CD8-positive, alpha-beta memory T cell (primary cell): ENCODE measurements around the gene NKX1-2. TPM values are rescaled to one million over a fixed set of nuclear protein-coding genes. Genes with fewer than 3 reads are reported as not detected.
A peak's percentile ranks its signal among the peaks of the same experiment; 100 is the strongest.

Experiments
- CTCF ChIA-PET: fragments of 350-600 bp; sonication (Branson Sonifier 250); formaldehyde crosslinking; loops from one replicate; lab custom pipeline; 2021; ENCODE audit warnings: antibody characterized with exemption; lab: Charles Lee
- POLR2A ChIA-PET: fragments of 350-600 bp; sonication (Branson Sonifier 250); formaldehyde crosslinking; loops from one replicate; lab custom pipeline; 2021; ENCODE audit warnings: antibody characterized with exemption; lab: Charles Lee
- DNase-seq, 5 donors: peaks; one replicate each; pipeline versions ENCODE4 v3.0.0 to v3.0.0-alpha.2; 2020 to 2022; ENCODE audit warnings: mixed read lengths in 1 of 5
- H3K27ac ChIP-seq: one replicate; pipeline ENCODE4 v1.7.0; 2013; ENCODE audit warnings: low read depth, mild to moderate bottlenecking, low read length, moderate library complexity
- H3K27me3 ChIP-seq: 2 replicates; pipeline ENCODE4 v1.7.0; 2013; ENCODE audit warnings: low read length, mild to moderate bottlenecking; ENCODE audit not compliant: insufficient read depth, poor library complexity, severe bottlenecking
- H3K36me3 ChIP-seq: 2 replicates; pipeline ENCODE4 v1.7.0; 2013; ENCODE audit warnings: mild to moderate bottlenecking, low read length, moderate library complexity; ENCODE audit not compliant: insufficient read depth
- H3K4me1 ChIP-seq: 2 replicates; pipeline ENCODE4 v1.7.0; 2013; ENCODE audit warnings: mild to moderate bottlenecking, low read length, moderate library complexity; ENCODE audit not compliant: insufficient read depth
- H3K4me3 ChIP-seq: 2 replicates; pipeline ENCODE4 v1.7.0; 2013; ENCODE audit warnings: mild to moderate bottlenecking, low read length
- H3K9me3 ChIP-seq: 2 replicates; pipeline ENCODE4 v1.7.0; 2013; ENCODE audit warnings: mild to moderate bottlenecking, low read length
- H3K27ac Mint-ChIP-seq, 8 donors: one replicate each; pipeline ENCODE4 v1.8.0; 2020 to 2021; ENCODE audit warnings: mixed read lengths in 8 of 8, mild to moderate bottlenecking in 6 of 8, inconsistent platforms in 3 of 8, moderate library complexity in 3 of 8
- H3K27me3 Mint-ChIP-seq, 2 donors: one replicate each; pipeline ENCODE4 v1.8.0; 2020 to 2021; ENCODE audit warnings: mixed read lengths in 2 of 2, mild to moderate bottlenecking in 1 of 2, moderate library complexity in 1 of 2
- H3K36me3 Mint-ChIP-seq, 3 donors: one replicate each; pipeline ENCODE4 v1.8.0; 2020 to 2021; ENCODE audit warnings: mixed read lengths in 3 of 3, inconsistent platforms in 1 of 3, mild to moderate bottlenecking in 1 of 3
- H3K4me1 Mint-ChIP-seq, 3 donors: one replicate each; pipeline ENCODE4 v1.8.0; 2020 to 2021; ENCODE audit warnings: mixed read lengths in 3 of 3, inconsistent platforms in 1 of 3, mild to moderate bottlenecking in 1 of 3
- H3K4me3 Mint-ChIP-seq, 7 donors: one replicate each; pipeline ENCODE4 v1.8.0; 2020 to 2021; ENCODE audit warnings: mixed read lengths in 7 of 7, mild to moderate bottlenecking in 6 of 7, moderate library complexity in 4 of 7, inconsistent platforms in 2 of 7
- H3K9me3 Mint-ChIP-seq, 5 donors: one replicate each; pipeline ENCODE4 v1.8.0; 2020 to 2022; ENCODE audit warnings: mixed read lengths in 5 of 5, mild to moderate bottlenecking in 3 of 5, moderate library complexity in 2 of 5, inconsistent platforms in 1 of 5
- polyA plus RNA-seq: library from polyadenylated mRNA; unstranded; fragments of 300-500 nt; fragmentation: Illumina TruSeq; gene quantifications from one replicate; pipeline ENCODE4 v1.2.3, GENCODE V29; 2021
- total RNA-seq, 2 experiments: library from RNA; stranded (reverse); gene quantifications; one replicate each; pipeline ENCODE4 v1.2.3, GENCODE V29; 2021

Gene NKX1-2
- total RNA-seq: not detected
- polyA plus RNA-seq: not detected

DNA sequence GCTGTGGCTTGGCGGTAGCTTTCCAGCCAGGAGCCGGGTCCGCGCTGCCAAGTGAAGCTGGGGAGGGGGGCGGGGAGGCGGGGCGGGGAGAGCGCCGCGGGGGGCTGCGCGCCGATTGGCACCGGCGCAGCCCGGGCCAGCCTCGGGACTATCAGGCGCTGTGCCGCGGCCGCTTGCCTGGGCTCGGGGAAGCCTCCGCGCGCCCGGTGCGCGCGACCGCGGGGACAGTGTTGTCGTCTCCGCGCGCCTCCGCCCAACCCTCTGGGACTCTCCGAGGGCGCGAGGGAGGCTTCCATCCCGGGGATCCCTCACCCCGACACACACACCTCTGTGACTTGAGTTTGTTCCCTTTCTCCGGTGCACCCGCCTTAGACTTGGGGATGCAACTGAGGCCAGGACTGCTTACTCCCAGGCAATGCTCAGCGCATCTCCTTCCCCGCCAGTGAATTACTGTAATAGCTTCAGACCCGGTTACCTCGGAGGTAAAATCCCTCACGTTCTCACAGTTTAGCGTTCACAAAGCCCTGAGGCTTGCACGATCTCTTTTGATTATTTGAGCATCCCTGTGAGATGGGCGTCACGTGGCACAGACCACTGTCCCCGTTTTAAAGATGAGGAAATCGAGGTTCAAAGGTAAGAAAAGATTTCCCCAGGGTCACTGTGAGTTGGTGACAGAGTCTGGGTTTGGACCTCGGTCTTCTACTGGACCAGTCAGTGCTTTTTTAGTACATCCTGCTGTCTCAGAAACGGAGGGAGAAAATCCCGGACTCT is at the start of gene NKX1-2:
TSS of gene NKX1-2 (minus strand) at position 24 of the 771 bp plus-strand sequence. CDS start 92 bp downstream, outside the sequence.
- CTCF ChIA-PET: interaction anchor here (1.3 kb wide), 1 partner anchor 10 kb away, joined by 3 read pairs; no protein-coding TSS in a partner anchor
- peaks cover 57 to 80% of the 10 kb centered on the region in 2 donors for H3K27me3 Mint-ChIP-seq
- Histone ChIP-seq H3K9me3 (no peaks in the 10 kb centered on the region), H3K36me3 (no peaks in the 10 kb centered on the region), H3K27me3 (peaks cover 23% of the 10 kb centered on the region), H3K4me1 (peaks cover 6% of the 10 kb centered on the region), H3K4me3 (no peak within 1 kb of the TSS), H3K27ac (no peak within 1 kb of the TSS)
- H3K27ac Mint-ChIP-seq: peak within 1 kb of the TSS in 1 of 8 donors; percentile 34
- H3K4me1 Mint-ChIP-seq: peaks cover 16 to 30% (median 22%) of the 10 kb centered on the region in 3 donors
- POLR2A ChIA-PET: no interaction called here
- H3K4me3 Mint-ChIP-seq: peak within 1 kb of the TSS in 5 of 7 donors; percentile 36 to 61 (median 47)
- H3K36me3 Mint-ChIP-seq: no peaks in the 10 kb centered on the region
- no peak for DNase-seq
- H3K9me3 Mint-ChIP-seq: no peaks in the 10 kb centered on the region

DNA sequence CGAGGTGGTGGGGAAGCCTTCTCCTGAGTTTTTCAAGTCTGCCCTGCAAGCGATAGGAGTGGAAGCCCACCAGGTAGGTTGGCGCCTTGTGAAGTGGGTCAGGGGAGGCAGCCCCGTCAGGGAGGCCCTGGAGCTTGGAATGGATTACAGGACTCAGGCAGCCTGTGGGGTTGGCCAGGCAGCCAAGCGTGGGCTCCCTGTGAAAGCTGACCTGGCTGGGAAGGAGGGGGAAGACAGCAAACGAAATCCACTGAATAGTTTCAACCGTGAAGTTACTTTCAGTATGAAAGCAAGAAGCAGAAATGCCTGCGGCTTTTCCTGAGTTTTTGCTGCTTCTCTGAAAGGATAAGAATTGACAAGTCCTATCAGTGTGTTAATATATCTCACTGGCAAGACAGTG is 48.2 kb upstream of the NKX1-2 start:
- Histone ChIP-seq H3K36me3 (no peaks in the 10 kb centered on the region), H3K9me3 (no peaks in the 10 kb centered on the region), H3K4me3 (no peak overlapping the region), H3K27ac (no peak overlapping the region), H3K4me1 (peaks cover 4% of the 10 kb centered on the region), H3K27me3 (no peaks in the 10 kb centered on the region)
- H3K4me3 Mint-ChIP-seq: no peak overlapping the region
- H3K4me1 Mint-ChIP-seq: peaks cover 0 to 3% (median 0%) of the 10 kb centered on the region in 3 donors
- ChIA-PET CTCF (no interaction called here), POLR2A (no interaction called here)
- H3K27ac Mint-ChIP-seq: peak overlapping the region in 1 of 8 donors; percentile 54
- no peaks in the 10 kb centered on the region for H3K27me3 Mint-ChIP-seq
- peaks cover 0 to 4% (median 2%) of the 10 kb centered on the region in 5 donors for H3K9me3 Mint-ChIP-seq
- H3K36me3 Mint-ChIP-seq: peaks cover 12 to 30% (median 19%) of the 10 kb centered on the region in 3 donors
- DNase-seq: no peak

DNA sequence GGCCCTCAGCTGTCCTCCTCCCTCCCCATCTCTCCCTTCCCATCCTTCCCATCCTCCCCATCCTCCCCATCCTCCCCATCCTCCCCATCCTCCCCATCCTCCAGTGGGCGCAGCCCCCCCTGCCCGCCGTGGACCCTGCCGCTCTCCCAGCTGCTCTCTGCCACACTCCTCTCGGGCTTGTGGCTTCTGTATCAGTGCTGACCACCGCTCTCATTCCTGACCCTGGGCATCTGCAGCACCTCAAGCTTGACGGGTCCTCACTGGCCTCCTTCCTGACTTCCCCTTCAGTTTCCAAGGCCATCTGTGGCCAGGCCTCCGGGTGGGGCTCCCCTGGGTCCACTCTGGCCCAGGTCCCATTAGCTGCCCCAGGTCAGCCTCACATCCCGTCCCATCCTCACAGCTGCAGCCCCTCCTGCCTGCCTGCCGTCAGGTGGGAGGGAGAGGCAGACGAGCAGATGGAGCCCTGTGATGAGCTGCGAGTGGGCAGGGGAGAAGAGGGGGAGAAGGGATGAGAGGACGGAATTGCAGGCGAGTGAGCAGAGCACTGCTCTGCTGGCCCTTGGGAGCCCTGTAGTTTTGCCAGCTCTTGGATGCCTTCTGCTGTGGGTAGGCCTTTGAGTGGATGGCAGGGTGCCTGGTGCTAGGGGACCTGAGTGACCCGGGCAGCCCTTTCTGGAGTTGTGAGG is 47.5 kb upstream of the NKX1-2 start:
- Histone ChIP-seq H3K27ac (no peak overlapping the region), H3K27me3 (no peaks in the 10 kb centered on the region), H3K9me3 (no peaks in the 10 kb centered on the region), H3K4me3 (no peak overlapping the region), H3K36me3 (no peaks in the 10 kb centered on the region), H3K4me1 (peaks cover 4% of the 10 kb centered on the region)
- Mint-ChIP-seq H3K4me1 (peaks cover 0 to 3% (median 0%) of the 10 kb centered on the region in 3 donors), H3K27ac (peak overlapping the region in 2 of 8 donors; percentile 29 to 61), H3K27me3 (no peaks in the 10 kb centered on the region), H3K4me3 (no peak overlapping the region), H3K9me3 (peaks cover 0 to 4% (median 2%) of the 10 kb centered on the region in 5 donors), H3K36me3 (peaks cover 14 to 36% (median 19%) of the 10 kb centered on the region in 3 donors)
- ChIA-PET POLR2A (no interaction called here), CTCF (no interaction called here)
- no peak for DNase-seq

DNA sequence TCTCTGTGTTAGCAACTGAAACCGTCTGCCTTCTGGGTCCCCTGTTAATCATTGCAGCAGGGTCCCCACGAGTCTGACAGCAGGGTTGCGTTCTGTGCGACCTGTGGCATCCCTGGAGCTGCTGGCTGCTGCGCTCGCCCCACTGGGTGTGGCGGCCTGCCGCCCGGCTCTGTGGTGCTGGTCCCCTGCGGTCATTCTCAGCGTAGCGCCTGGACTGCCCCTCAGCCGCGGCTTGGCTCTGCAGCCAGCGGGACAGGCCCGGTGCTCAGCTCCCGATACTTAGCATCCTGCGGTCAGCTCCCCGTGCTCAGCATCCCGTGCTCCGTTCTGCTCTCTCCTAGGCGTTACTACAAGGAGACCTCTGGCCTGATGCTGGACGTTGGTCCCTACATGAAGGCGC is 46.8 kb upstream of the NKX1-2 start:
- peaks cover 4% of the 10 kb centered on the region for H3K4me1 ChIP-seq
- Mint-ChIP-seq H3K4me1 (peaks cover 0 to 3% (median 0%) of the 10 kb centered on the region in 3 donors), H3K36me3 (peaks cover 14 to 35% (median 18%) of the 10 kb centered on the region in 3 donors), H3K9me3 (peaks cover 0 to 3% (median under 1%) of the 10 kb centered on the region in 5 donors), H3K27ac (no peak overlapping the region), H3K4me3 (no peak overlapping the region), H3K27me3 (no peaks in the 10 kb centered on the region)
- H3K4me3 ChIP-seq: no peak overlapping the region
- H3K27me3 ChIP-seq: no peaks in the 10 kb centered on the region
- POLR2A ChIA-PET: no interaction called here
- no peak for DNase-seq
- no peaks in the 10 kb centered on the region for H3K36me3 ChIP-seq
- CTCF ChIA-PET: no interaction called here
- H3K27ac ChIP-seq: no peak overlapping the region
- no peaks in the 10 kb centered on the region for H3K9me3 ChIP-seq

DNA sequence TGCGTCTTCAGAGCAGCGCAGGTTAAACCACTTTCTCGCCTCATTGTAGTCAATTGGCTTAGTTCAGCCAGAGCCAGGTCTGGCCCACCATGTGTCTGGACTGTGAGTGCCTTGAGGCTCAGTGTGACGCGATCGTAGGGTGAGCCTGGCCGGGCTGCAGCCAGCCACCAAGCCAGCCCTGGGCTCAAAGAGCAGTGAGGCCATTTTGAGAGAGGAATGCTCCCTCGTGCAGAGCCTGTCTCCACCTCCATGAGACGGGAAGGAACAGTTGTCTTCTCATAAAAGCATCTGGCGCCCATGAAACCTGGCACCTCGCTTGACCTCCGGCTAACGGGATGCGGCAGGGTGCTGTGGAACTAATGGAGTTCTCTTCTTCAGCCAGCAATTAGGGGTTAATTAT is 46.3 kb upstream of the NKX1-2 start:
- Mint-ChIP-seq H3K4me1 (peaks cover 0 to 3% (median 0%) of the 10 kb centered on the region in 3 donors), H3K9me3 (peaks cover 0 to 3% (median 0%) of the 10 kb centered on the region in 5 donors), H3K27me3 (no peaks in the 10 kb centered on the region), H3K27ac (peak overlapping the region in 1 of 8 donors; percentile 50), H3K4me3 (no peak overlapping the region), H3K36me3 (peaks cover 12 to 34% (median 18%) of the 10 kb centered on the region in 3 donors)
- no peaks in the 10 kb centered on the region for H3K9me3 ChIP-seq
- ChIA-PET CTCF (no interaction called here), POLR2A (no interaction called here)
- H3K27ac ChIP-seq: no peak overlapping the region
- DNase-seq: no peak
- H3K27me3 ChIP-seq: no peaks in the 10 kb centered on the region
- H3K36me3 ChIP-seq: no peaks in the 10 kb centered on the region
- no peak overlapping the region for H3K4me3 ChIP-seq
- H3K4me1 ChIP-seq: peaks cover 4% of the 10 kb centered on the region

DNA sequence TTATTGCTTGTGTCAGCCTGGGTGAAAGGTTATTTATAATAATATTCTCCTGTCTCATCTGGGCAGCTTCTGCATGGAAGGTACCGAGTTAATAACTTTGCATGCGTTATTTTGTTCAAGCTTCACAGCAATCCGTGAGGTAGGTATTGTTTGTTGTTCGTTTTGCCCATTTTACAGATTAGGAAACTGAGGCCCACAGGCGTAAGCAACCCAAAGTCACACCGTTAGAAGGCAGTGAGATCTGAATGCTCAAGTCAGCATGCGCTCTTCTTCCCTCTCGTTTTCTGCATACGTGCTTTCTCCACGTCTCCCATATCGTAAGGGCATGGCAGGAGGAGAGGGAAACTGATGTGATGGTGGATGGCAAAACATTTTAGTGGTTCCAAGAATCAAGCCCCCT is 45.9 kb upstream of the NKX1-2 start:
- H3K36me3 Mint-ChIP-seq: peaks cover 8 to 30% (median 13%) of the 10 kb centered on the region in 3 donors
- no peak for DNase-seq
- peaks cover 0 to 1% (median 0%) of the 10 kb centered on the region in 5 donors for H3K9me3 Mint-ChIP-seq
- POLR2A ChIA-PET: no interaction called here
- no peaks in the 10 kb centered on the region for H3K27me3 Mint-ChIP-seq
- peak overlapping the region in 1 of 8 donors; percentile 50 for H3K27ac Mint-ChIP-seq
- Histone ChIP-seq H3K36me3 (no peaks in the 10 kb centered on the region), H3K27ac (no peak overlapping the region), H3K9me3 (no peaks in the 10 kb centered on the region), H3K4me1 (peaks cover 4% of the 10 kb centered on the region), H3K4me3 (no peak overlapping the region), H3K27me3 (no peaks in the 10 kb centered on the region)
- CTCF ChIA-PET: no interaction called here
- H3K4me3 Mint-ChIP-seq: no peak overlapping the region
- H3K4me1 Mint-ChIP-seq: peaks cover 0 to 3% (median 0%) of the 10 kb centered on the region in 3 donors

DNA sequence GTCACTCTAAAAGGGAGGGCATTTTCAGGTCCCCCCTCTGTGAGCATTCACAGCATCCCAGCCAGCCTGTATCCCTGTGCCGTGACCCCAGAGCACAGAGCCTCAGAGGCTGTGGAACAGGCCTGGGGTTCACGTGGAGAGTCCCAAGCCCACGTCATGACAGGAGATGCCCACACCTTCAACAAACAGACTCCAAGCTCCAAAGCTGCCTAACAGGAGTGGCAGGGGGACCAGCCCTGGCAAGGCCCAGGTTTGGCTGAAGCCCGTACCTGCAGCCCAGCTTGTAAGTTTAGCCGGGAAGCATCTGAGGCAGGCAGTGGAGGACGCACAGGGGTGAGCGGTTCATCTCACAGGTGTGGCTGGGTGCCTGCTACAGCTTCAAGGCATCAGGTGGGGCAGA is 45.3 kb upstream of the NKX1-2 start:
- Histone ChIP-seq H3K4me3 (no peak overlapping the region), H3K4me1 (peaks cover 4% of the 10 kb centered on the region), H3K9me3 (no peaks in the 10 kb centered on the region), H3K36me3 (no peaks in the 10 kb centered on the region), H3K27ac (no peak overlapping the region), H3K27me3 (no peaks in the 10 kb centered on the region)
- Mint-ChIP-seq H3K36me3 (peaks cover 3 to 31% (median 13%) of the 10 kb centered on the region in 3 donors), H3K27ac (no peak overlapping the region), H3K4me1 (peaks cover 0 to 3% (median 0%) of the 10 kb centered on the region in 3 donors), H3K9me3 (no peaks in the 10 kb centered on the region), H3K4me3 (peak overlapping the region in 1 of 7 donors; percentile 6), H3K27me3 (no peaks in the 10 kb centered on the region)
- no peak for DNase-seq
- CTCF ChIA-PET: no interaction called here
- POLR2A ChIA-PET: no interaction called here
